Stimulated activated naive CD4-positive, alpha-beta T cell treated with Interleukin-2 at 50 U/mL for 16 hours (primary cell): ENCODE measurements around the gene OCSTAMP.
A peak's percentile ranks its signal among the peaks of the same experiment; 100 is the strongest.

Source experiments
- DNase-seq: peaks from one replicate; lab custom pipeline; 2025; lab: John Stamatoyannopoulos, UW

The OCSTAMP gene

DNA sequence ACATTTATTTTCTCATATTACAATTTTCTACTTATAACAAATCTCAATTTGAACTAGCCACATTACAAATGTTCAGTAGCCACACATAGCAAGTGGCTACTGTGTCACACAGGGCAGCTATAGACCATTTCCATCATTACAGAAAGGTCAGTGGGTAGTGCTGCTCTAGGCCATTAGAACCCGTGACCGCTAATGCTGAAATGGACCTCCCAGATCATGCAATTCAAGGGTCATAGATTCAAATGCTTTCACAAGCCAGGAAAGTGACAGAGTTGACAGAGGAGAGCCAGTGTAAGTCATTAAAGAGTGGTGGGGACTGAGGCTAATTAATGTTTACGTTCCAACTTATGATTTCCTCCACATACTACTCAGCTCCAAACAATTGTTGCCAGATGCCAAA, 3.5 kb upstream of the OCSTAMP start:
- no peak for DNase-seq

DNA sequence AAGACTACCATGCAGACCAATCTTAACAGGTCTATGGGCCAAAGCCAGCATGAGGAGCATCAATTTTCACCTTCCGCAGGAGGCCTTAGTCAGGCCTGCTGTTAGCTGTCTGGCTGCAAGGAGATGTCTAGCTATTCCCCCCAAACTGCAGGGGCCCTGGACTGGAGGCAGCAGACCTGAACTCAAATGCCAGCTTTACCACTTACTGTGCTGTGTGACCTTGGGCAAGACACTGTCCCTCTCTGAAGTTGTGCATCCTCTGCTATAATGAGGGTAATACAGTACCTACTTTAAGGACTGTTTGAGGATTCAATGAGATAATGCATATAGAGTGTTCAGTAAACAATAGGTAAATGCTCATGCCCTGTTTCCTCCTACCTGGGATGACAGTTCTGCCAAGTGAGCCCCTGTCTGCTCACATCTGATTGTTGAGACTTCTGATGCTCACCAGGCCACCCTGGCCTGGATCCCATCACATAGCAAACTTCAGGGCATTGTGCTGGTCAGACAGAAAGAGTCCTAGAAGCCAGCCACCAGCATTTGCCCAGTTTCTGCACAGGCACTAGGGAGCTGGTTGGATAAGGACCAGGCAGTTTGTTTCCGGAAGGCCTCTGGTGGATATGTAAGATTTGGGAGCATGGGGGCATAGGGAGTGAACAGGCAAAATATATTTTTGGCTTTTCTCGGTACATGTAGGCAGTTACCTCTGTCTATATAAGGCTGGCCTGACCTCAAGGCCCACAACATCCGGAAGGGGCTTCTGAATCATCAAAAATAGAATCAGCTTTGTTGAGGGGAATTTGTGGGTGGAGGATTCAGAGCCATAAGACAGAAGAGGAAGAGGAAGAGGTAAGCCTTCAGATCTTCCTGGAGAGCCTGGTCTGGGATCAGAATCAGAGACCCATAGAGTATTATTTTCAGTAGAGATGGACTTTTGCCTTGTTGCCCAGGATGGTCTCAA, 2.3 kb upstream of the OCSTAMP start:
- peak; percentile 23 for DNase-seq

DNA sequence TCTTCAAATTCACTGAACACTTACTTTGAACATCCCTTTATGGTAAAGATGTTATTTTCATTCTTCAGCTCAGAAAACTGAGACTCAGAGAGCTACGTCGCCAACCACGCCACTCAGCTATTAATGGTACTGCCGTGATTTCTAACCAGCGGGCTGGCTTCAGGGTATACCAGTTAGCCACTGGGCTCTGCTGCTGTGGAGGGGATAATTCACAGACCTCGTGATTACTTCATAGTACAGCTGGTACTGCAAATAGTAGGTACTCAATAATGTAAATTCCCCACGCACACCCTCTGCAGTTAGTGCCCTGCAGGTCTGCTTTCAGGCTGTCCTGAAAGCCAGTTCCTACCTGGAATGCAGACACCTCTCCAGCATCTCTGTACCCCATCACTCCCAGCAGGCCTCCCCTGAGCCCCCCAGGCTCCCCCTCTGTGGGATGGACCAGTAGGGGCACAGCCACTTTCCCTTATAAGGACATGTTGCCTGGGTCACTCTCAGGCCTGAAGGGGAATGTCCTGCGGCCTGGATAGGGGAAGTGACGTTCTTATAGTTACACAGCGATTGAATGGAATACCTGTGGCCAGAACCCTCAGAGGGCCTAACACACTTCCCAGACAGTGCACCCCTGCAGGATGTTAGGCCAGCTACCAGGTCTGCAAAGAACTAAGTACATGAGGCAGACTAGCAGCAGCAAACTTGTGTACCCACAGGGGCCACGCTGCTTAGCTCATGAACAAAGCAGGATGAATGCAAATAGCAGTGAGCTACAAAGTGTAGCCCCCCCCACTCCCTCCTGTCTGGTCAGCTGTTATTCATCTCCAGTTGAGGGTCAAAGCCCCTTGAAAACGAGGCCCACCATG, 1.3 kb upstream of the OCSTAMP start:
- DNase-seq: no peak

DNA sequence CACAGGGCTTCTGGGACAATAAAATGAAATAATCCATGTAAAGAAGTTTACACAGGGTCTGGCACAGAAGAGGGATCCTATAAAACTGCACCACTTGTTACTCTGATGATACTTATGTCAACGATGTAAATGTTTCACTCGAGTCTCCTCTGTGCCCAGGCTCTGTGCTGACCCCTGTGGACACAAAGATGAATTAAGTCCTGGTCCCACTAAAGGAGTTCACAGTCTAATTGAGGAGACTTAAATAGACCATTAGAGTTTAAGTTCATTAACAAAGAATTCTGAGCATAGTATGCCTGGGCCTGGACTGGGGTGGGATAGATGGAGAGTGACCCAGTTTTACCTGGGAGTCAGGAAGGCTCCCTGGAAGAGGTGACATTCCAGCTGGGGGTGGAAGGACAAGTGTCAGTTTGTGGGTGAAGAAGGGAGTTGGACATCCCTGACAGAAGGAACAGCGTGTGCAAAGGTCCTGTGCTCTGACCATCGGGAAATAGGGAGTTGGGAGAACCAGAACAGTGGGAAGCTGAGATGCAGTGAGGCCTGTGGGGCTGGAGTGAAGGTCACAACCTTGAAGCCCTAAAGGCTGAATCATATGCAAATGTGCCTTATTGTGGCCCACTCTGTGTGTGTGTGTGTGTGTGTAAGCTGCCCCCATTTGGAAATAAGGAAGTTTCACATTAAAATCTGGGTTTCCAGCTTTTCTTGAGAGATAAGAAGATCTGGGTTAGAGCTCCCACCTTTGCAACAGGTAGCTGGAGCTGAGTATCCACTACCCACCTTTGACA, 1.1 kb downstream of the OCSTAMP start:
- DNase-seq: no peak

DNA sequence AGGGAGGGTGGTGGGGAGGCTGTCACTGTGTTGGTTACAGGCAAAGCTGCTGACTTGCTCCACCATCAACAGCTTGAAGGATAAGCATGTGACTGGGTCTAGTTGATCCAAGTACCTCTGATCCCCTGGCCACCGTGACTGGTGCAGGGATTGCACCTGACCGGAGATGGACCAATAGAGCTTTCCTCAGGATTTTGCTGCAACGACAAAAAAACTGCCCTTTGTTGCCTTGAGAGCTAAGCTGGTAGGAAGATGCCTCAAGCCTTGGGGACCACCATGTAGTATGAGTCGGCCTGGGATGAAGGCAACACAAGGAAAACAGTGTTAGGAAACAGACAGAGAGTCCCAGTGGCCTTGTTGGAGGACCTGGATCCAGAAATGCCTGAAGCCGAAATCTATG, 1.8 kb downstream of the OCSTAMP start:
- DNase-seq: no peak

DNA sequence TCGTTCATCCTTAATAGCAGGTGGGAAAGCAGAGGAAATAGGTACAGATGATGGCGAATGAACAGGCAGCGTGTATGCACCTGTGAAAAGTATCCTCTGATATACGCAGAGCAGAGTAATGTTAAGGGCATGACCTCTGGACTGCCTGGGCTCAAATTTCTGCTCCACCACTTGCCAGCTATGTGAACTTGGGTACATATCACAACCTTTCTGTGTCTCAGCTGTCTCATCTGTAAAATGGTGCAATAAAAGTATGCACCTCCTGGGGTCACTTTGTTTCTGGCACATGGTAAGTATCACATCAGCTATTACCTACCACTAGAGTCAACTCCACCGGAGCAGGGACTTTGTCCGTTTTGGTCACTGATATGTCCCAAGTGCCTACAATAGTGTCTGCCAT, 2.5 kb downstream of the OCSTAMP start:
- DNase-seq: no peak

DNA sequence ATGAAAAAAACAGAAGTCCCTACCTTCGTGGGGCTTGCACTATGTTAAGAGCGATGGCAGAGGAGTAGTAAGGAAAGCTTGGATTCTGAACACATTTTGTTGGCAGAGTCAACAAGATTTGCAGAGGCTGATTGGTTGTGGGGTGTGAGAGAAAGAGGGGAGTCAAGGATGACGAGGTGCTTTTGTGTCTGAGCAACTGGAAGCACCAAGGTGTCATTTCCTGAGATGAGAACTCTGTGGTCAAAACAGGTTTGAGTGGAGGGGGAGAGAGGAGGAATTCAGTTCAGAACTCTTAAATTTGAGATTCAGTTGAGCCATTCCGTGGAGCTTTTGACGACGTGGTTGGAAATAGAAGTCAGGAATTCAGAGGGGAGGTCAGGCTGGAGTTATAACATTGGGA, 3.5 kb downstream of the OCSTAMP start:
- no peak for DNase-seq

DNA sequence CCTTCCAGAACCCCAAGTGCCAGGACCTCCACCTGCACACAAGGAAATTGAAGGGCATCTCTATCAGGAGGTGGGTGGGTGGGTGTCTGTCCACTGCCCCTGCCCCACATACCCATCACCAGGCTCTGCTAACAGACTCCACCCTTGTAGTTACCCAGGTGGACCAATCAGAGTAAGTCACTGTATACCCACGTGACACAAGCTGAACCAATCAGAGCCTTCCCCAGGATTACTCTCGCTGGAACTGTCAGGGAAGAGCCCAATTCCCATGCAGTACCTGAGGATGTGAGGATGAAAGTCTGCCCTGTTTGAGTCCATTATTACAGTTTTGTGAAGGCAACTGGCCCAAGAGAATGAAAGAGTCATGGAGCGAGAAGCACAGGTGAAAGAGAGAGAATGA, 4.2 kb downstream of the OCSTAMP start:
- no peak for DNase-seq

DNA sequence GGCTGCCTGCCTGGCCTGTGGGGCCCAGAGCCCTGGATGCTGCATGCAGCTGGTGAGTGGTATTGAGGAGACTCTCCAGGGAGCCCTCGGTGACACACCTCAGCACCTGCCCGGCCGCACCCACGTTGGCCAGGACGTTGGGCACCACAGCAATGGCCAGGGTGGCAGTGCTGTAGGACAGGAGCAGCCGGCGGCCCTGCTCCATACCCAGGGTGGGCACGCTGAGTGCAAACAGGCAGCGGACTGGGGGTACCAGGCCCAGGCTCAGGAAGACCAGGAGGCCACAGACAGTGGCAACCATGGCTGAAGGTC, 4.7 kb downstream of the OCSTAMP start:
- no peak for DNase-seq

DNA sequence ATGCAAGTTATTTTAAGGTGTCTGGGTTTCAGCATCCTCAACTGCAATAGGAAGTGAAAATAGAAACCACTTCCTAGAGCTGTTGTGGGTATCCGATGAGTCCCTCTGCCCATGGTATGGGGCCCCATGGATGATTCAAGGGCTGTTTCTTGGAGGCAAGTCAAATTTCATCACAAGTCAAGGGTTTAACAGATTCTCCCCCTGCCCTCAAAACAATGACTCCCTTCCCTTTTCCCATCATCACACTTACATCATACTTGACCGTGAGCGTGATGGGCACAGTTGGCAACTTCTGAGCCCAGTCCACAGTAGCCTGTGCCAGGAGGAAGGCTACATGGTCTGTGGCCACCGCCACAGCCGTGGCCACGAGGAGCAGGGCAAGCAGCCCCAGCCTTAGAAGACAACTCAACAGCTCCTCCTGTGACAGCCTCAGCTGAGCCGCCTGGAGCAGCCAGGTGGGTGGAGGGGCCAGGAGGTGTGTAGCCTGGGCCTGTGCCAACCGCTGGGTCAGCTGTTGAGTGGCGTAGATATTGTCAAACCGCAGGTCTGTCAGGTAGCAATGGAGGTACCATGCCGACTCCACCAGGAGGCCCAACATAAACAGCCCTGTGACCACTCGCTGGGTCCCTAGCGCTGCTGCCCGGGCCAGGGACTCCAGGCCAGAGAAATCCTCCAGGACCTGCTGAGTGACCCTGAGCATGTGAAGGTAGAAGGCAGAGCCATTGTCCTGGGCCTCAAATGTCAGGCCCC, 5.2 kb downstream of the OCSTAMP start:
- peak; percentile 29 for DNase-seq

DNA sequence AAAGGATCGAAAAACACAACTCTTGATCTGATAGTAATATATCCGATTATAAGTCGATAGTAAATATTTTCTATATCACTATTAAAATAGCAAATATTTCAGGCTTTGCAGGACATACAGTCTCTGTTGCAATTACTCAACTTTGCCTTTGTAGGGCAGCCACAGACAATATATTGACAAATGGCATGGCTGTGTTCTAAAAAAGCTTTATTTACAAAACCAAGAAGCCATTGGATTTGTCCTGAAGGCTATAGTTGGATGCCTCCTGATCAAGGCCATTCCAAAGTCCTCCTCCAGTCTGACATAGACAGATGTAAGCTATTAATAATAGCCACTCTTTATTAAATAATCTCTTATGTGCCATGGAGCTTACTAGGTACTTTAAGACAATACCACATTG, 5.9 kb downstream of the OCSTAMP start:
- no peak for DNase-seq

DNA sequence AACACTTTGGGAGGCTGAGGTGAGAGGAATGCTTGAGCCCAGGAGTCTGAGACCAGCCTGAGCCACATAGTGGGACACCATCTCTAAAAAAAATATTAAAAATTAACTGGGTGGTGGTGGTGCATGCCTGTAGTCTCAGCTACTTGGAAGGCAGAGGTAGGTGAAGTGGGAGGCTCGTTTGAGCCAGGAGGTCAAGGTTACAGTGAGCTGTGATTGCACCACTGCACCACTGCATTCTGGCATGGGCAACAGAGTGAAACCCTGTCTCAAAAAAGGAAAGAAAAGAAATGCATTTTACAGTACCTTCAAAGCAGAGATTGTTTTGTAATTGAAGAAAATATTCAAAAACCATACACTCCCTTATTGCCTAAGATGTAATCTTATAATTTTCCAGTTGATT, 6.5 kb downstream of the OCSTAMP start:
- no peak for DNase-seq

DNA sequence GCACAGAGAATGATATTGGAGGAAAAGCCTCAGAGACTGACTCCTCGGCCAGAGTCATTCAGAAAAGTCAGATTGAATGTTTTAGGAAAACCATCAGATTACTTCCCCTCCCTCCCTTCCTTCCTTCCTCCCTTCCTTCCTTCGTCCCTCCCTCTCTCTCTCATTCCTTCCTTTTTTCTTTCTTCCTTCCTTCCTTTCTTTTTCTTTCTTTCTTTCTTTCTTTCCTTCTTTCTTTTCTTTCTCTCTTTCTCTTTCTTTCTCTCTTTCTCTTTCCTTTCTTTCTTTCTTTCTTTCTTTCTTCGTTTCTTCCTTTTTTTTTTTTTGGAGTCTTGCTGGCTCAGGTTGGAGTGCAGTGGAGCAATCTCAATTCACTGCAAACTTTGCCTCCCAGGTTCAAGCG, 7.4 kb downstream of the OCSTAMP start:
- no peak for DNase-seq

DNA sequence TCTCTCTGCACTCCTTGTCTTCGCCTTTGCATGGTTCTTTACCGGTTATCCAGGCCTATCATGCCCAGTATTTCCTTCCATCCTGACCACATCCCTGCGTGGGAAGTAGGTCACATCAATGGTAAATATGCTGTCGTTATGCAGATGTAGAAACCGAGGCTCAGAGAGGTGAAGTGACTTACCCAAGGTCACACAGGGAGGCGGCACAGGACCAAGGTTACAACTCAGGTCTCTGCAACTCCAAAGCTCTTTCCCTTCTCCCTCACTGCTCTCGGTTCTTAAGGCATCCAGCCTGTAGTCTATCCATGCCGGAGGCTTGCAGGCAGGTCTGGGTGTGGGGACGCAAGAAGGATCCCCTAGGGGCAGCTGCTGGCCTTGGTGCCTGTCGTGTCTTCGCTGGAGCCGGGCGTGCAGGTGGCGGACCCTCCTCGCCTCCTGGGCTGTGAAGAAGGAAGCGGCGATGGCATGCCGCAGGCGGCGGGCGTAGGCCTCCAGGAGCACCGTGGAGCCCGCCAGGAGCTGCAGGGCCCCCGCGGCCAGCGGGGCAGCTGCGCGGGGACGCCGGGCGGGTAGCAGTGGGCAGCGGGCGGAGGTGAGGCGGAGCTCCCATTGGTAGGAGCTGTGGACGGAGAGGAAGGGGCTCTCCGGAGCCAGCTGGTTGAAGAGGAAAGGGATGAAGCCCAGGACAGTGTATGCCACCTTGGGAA, 9.1 kb downstream of the OCSTAMP start:
- no peak for DNase-seq

DNA sequence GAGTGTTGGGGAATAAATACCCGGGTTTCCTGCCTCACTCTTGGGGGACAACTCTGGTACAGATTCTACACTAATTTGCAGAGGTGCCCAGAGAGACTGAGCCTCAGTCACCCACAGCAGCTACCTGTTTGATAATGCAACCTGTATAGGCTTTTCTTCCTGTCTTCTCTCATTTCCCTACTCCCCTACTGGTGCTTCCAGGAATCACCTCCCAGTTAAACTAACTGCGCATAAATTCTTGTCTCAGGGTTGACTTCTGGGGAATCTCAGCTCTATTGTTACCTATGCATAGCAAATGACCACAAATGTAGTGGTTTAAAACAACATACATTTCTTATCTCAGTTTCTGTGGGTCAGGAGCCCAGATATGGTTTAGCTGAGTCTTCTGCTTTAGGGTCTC, 11.3 kb downstream of the OCSTAMP start:
- no peak for DNase-seq

DNA sequence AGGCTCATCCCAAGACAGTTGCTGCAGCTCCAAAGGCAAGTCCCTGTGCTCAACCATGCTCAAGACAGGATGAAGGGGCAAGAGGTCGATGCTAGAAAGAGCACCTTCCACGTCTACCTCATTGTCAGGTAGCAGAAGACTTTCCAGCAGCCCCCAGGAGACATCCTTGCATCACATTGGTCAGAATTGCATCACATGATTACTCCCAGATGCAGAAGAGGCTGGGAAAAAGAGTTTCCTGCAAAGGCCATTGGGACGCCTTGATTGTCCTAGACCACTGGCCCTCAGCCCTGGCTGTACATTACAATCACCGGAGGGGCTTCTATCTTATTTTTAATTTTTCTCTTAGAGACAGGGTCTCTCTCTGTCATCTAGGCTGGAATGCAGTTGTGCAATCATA, 19.8 kb downstream of the OCSTAMP start:
- DNase-seq: no peak

DNA sequence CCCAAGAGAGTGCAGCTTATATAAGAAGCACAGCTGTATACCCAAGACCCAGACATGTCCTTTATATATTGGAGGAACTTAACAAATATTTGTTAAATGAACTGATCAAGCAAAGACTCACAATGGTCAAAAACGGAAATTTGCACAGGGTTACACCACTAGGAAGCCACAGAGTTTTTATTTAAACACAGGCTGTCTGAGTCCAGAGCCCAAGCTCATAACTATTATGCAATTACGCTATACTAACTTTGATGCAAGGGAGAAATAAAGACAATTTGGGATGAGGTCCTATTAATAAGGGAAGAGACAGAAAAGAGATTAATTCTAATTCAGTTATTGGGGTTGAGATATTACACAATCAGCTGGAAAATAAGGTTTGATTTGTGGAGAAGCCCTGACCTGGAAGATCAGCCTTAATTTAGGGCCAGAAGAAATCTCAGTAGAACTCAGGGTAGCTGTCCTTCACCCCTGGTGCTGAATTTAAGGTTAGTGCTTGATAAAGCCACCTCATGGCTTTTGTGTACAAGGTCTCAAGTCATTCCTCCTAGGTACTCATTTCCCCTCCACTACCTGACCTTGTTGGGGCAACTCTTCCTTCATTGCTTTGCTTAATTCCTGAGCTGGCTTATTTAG, 26.6 kb downstream of the OCSTAMP start:
- DNase-seq: no peak

DNA sequence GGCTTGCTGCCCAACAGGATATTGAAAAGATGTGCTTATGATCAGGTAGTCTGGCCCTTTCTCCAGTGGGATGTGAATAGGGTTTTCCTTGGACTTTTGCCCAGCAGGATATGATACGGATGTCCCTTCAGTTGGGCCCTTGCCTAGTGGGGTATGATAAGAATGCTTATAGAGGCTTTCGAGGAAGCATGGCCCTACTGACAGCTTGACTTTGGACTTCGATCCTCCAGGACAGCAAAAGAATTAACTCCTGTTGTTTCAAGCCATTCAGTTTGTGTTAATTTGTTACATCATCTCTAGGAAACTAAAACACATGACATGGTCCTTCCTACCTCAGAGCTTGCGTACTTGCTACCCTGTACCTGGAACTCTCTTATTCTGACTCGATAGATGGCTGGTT, 27.3 kb downstream of the OCSTAMP start:
- DNase-seq: no peak

DNA sequence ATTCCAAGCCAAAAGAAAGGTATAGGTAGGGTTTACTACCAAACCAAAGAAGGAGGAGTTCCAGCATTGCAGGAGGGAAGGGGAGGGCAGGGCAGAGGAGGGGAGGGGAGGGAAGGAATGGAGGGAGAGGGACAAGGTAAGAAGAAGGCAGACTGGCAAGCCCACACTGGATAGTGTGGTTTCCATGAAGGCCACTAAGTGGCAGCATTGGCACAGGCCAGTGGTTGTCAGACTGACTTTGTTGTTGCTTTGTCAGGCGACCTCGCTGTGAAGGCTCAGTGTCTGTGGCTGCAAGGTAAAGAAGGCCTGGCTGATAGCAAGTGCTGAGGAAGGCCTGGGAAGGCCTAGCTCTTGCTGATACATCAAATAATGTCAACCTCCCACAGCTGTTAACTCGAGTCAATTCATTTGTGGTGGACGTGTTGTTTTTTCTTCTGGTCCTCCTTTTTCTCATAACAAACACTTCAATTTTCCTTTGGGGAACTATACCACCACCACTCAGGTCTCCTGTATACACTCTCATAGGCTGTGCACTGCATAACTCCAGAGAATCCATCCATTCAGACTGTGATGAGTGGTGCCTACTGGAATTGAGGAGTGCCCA, 29.4 kb downstream of the OCSTAMP start:
- peak; percentile 23 for DNase-seq

DNA sequence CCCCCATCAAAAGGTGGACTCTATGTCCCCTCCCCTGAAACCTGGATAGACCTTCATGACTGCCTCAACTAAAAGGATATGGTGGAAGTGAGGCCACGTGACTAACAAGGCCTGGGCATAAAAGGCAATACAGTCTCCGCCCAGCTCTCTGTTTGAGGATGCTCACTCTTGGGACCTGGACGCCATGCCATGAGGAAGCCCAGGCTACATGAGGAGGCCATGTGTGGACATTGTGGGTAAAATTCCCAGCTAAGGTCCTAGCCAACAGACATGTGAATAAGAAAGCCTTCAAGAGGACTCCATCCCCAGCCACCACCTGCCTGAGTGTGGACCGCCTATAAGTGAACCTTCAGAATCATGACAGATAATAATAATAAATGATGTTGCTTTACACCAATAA, 29.9 kb downstream of the OCSTAMP start:
- no peak for DNase-seq
